ENCODE measurements around the gene LBR.
"Not testable (repeated sequence)": the region's sequence is repeated elsewhere in the genome, so short reads cannot be mapped to it uniquely, and the experiment has no call there.

Gene LBR

GRCh38 chr1:225422795-225423517, 4.9 kb downstream of the LBR start:
- no peak for DNase-seq (ENCODE audit: low spot score)

GRCh38 chr1:225422031-225422605, 5.7 kb downstream of the LBR start:
- no peak for DNase-seq (ENCODE audit: low spot score)

DNA sequence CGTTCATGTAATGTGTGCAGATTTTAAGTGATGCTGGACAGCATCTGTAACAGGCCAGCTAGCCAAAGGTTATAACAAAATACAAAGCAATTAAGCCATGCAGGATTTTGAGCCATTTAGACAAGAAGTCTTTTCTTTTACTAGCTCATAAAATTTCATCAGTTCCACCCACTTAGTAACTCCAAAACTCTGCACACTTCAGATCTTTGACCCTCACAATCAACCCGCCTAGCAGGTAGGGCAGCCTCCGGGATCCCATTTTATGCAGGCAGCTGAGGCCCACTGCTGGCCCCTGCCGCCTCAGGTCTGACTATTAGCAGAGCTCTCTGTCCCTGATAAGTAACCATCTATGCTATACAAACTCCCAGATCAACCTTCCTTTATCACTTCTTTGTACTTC, 9.2 kb downstream of the LBR start:
- DNase-seq (ENCODE audit: low spot score): no peak

DNA sequence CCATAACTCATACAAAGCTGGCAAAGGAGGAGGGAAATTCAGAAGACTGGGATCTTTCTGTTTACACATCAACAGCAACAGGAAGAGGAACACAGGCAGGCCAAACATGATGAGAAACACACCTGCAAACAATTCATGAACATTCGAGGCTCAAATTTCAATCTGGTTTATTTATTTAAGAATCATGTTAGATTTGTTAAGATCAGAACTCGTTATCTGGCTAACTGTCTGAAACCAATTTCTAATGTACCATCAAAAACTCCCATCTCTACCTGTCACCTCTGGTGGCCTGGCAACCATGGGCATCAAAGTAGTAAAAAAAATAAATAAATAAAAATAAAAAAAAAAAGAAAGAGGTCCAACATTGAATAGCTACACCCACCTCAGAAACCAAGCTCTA, 9.8 kb downstream of the LBR start:
- DNase-seq (ENCODE audit: low spot score): no peak

- DNase-seq (ENCODE audit: low spot score): no peak
These were observed 11.7 kb downstream of the LBR start for GRCh38 chr1:225415967-225416745.

DNA sequence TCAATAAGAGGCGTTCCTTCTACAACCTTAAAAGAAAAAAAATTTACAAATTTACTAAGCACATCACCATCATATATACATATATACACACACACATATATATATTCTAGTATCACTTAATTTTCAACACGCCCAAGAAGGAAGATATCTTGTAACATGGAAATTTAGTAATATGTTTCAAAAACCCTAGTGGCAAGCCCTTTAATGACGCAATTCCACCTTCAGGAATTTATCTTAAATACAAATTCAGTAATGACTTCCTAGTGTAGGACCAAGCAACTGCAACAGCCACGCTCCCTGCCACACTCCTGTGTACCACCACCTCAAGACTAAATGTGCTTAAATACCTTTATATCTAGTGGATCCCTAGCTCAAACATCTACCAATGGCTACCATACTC, 12.5 kb downstream of the LBR start:
- no peak for DNase-seq (ENCODE audit: low spot score)

GRCh38 chr1:225413708-225414375, 14.0 kb downstream of the LBR start:
- no peak for DNase-seq (ENCODE audit: low spot score)

GRCh38 chr1:225412803-225413351, 15.0 kb downstream of the LBR start:
- DNase-seq (ENCODE audit: low spot score): no peak

- DNase-seq (ENCODE audit: low spot score): no peak
These were observed 15.5 kb downstream of the LBR start for GRCh38 chr1:225412321-225412720.

- no peak for DNase-seq (ENCODE audit: low spot score)
These were observed 17.8 kb downstream of the LBR start for GRCh38 chr1:225410036-225410435.

DNA sequence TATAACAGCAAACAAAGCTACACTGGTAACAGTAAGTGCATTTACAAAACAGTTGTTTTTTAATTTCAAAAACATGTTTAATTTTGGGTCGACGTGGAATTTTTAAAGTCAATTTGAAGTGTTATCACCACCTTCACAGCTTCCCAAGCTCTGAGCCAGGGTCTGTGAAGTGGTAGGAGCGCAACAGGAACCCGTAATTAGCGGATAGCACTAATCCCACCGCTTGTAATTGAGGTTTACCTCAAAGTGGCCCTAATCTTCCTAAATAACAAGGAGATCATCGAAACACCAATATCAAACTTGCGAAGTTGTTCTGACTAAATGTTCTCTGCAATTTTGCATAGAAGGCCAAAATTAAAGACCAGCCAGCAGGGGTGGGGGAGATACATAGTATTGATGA, 18.8 kb downstream of the LBR start:
- no peak for DNase-seq (ENCODE audit: low spot score)

- DNase-seq (ENCODE audit: low spot score): no peak
These were observed 19.6 kb downstream of the LBR start for GRCh38 chr1:225408249-225408648.

DNA sequence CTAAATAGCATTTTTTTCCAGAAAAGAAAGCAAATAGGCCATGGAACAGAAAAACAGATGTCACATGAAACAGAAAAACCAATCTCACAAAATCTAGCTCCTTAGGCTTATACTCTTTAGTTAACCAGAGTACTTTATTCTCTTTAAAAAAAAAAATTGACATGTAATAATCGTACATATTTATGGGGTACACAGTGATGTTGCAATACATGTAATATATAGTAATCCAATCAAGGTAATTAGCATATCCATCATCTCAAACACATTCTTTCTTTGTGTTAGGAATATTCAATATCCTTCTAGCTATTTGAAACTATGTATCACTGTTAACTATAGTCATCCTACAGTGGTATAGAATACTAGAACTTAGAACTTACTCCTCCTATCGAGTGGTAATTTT, 20.1 kb downstream of the LBR start:
- no peak for DNase-seq (ENCODE audit: low spot score)

GRCh38 chr1:225406976-225407725, 20.7 kb downstream of the LBR start:
- no peak for DNase-seq (ENCODE audit: low spot score)

DNA sequence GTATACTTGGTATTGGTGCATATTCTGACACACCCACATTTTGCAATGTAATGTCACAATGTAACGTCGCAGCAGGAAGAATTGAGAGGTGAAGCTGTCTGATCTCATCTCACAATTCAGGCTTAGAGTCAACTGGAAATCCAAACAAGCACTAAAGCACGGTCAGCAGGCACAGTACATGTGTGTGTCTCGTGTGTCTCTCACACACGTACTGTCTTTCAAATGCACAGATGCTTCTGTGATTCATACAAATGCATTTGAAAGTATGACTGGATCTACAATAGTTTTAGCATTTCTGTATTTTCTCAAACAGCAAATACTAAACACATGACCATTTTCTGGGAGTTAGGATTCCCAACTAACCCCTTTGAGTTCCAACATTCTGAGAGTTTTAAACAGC, 26.9 kb downstream of the LBR start:
- DNase-seq (ENCODE audit: low spot score): no peak

DNA sequence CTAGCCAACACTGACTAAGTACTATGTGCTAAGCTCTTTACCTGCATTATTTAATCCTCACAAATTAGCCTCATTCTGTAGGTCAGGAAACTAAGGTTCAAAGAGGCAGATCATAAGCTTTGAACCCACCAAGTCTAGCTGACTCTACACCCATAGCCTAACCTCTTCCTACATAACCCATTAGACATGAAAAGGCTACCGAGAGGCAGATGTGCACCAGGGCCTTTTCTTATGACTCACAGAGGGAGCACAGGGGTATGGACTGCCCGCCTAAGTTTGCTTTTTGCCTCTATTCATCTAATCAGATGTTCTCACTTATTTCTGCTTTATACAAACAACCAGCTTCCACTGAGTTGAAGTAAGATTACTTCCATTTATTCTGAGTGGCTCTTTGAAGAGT, 31.5 kb downstream of the LBR start:
- no peak for DNase-seq (ENCODE audit: low spot score)

DNA sequence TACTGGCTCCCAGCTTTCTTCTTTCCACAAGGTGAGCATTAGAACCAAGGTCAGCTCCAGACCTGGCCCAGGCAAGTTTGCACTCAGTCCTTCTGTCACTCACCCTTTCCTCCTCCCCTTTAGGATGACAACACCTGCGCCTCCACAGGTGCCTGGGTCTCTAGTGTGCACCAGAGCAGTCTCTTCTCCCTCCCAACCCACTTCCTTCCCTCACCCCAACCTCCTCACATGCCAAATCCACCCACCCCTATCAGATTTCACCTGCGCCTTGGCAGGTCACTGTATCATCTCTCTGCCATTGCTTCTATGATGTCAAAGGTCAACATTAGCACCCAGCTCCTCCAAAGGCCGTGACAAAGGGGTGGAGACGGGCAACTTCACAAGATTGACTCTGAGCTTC, 38.0 kb downstream of the LBR start:
- no peak for DNase-seq (ENCODE audit: low spot score)

GRCh38 chr1:225388372-225388771, 39.5 kb downstream of the LBR start:
- no peak for DNase-seq (ENCODE audit: low spot score)

- not testable (repeated sequence) for DNase-seq (ENCODE audit: low spot score)
These were observed 41.0 kb downstream of the LBR start for GRCh38 chr1:225386860-225387259.

GRCh38 chr1:225380691-225381090, 47.1 kb downstream of the LBR start:
- no peak for DNase-seq (ENCODE audit: low spot score)

GRCh38 chr1:225378880-225379279, 49.0 kb downstream of the LBR start:
- DNase-seq (ENCODE audit: low spot score): peak; percentile 86

- no peak for DNase-seq (ENCODE audit: low spot score)
These were observed 52.8 kb downstream of the LBR start for GRCh38 chr1:225374996-225375395.
